Mononuclear cell (primary cell): Measurements from ENCODE around the gene PRPF18. TPM values are rescaled to one million over a fixed set of nuclear protein-coding genes. Genes with fewer than 3 reads are reported as not detected.

Source experiments
- H3K27me3 ChIP-seq: 2 replicates; pipeline ENCODE4 v1.6.0; 2011; ENCODE audit warnings: low read length, control low read depth; ENCODE audit not compliant: insufficient read depth
- H3K4me1 ChIP-seq: 2 replicates; pipeline ENCODE4 v1.5.1; 2011; ENCODE audit warnings: mild to moderate bottlenecking, low read length, control low read depth; ENCODE audit not compliant: insufficient read depth
- H3K4me3 ChIP-seq: 2 replicates; pipeline ENCODE4 v1.5.1; 2011; ENCODE audit warnings: mild to moderate bottlenecking, low read length, moderate library complexity
- H3K9me3 ChIP-seq: 2 replicates; pipeline ENCODE4 v1.5.1; 2011; ENCODE audit warnings: low read depth, mild to moderate bottlenecking, control low read depth, low read length
- total RNA-seq: library from RNA; depleted of rRNA; stranded (reverse); fragments of >200 nt; gene quantifications from one replicate; pipeline ENCODE4 v1.2.3, GENCODE V29; 2012

PRPF18 gene
- total RNA-seq, 1 donor = 42.7 TPM

- H3K4me3 ChIP-seq = peak overlapping the region; percentile 99
Measured at GRCh38 chr10:13587391-13587790, 626 bp downstream of the PRPF18 start.

GRCh38 chr10:13589316-13589715 is 2.6 kb downstream of the PRPF18 start:
- Histone ChIP-seq H3K27me3 (peaks cover 12% of the 10 kb centered on the region), H3K4me1 (peaks cover 13% of the 10 kb centered on the region), H3K4me3 (no peak overlapping the region), H3K9me3 (no peaks in the 10 kb centered on the region)

More at GRCh38 chr10:13587391-13587790, 626 bp downstream of the PRPF18 start:
- peaks cover 13% of the 10 kb centered on the region for H3K4me1 ChIP-seq
- peaks cover 28% of the 10 kb centered on the region for H3K27me3 ChIP-seq
- no peaks in the 10 kb centered on the region for H3K9me3 ChIP-seq

DNA sequence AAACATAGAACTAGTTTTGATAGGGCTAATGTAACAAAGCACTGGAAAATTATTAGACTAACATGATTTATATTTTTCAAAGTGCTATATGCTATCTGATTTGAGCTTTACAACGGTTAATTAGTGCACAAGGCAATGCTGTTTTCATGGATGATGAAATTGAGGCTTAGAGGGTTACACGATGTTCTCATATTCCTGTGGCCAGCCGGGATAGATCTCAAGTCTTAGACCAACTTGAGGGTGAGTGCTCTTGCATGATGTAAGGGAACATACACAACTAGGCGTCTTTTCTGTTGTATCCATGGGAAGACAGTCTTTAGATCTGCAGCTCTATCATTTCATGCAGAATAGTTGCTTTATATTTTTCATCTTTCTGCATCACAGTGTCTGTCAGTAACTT is 4.1 kb downstream of the PRPF18 start:
- no peaks in the 10 kb centered on the region for H3K9me3 ChIP-seq
- peaks cover 13% of the 10 kb centered on the region for H3K4me1 ChIP-seq
- no peak overlapping the region for H3K4me3 ChIP-seq
- H3K27me3 ChIP-seq = no peaks in the 10 kb centered on the region

DNA sequence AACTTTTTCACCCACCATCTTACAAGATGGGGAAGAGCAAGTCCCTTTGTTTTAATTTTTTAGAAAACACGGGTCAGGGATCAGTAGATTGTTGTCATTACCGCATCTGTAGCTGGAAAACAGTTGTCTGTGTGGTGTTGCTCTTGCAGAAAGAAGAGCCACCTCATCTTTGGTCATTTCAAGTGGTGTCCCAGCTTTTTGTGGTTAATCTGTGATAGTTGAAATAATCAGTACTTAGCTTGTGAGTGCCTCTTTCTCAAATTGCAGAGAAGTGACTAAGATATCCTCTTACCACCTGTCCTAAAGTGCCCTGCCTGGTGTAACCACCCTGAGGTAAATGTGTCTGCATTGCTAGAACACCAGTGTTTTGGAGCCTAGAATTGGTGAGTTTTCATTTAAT is 5.5 kb downstream of the PRPF18 start:
- Histone ChIP-seq H3K9me3 (no peaks in the 10 kb centered on the region), H3K4me1 (peaks cover 11% of the 10 kb centered on the region), H3K27me3 (no peaks in the 10 kb centered on the region), H3K4me3 (no peak overlapping the region)

DNA sequence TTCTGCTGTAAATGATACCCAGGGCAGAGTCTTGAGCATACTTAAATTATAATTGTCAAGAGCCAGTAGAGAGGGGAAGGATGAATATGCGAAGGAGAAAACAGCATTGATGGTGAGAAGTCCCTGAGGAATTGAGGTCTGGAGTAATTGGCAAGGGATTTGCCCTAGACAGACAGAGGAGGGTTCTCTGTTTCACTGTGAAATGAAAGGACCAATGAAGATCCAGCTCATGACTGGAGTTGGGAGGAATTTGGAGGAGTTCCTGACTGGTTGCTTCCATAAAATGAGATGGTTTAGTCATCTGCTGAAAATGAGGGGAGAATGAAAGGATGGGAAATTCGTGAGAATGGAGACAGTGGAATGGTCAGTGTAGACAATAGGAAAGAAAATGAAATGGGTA is 6.8 kb downstream of the PRPF18 start:
- H3K4me1 ChIP-seq = no peaks in the 10 kb centered on the region
- H3K9me3 ChIP-seq = no peaks in the 10 kb centered on the region
- H3K27me3 ChIP-seq = no peaks in the 10 kb centered on the region
- no peak overlapping the region for H3K4me3 ChIP-seq

- no peaks in the 10 kb centered on the region for H3K9me3 ChIP-seq
- H3K27me3 ChIP-seq = no peaks in the 10 kb centered on the region
- H3K4me1 ChIP-seq = no peaks in the 10 kb centered on the region
- no peak overlapping the region for H3K4me3 ChIP-seq
Measured at GRCh38 chr10:13594641-13595040, 7.9 kb downstream of the PRPF18 start.

DNA sequence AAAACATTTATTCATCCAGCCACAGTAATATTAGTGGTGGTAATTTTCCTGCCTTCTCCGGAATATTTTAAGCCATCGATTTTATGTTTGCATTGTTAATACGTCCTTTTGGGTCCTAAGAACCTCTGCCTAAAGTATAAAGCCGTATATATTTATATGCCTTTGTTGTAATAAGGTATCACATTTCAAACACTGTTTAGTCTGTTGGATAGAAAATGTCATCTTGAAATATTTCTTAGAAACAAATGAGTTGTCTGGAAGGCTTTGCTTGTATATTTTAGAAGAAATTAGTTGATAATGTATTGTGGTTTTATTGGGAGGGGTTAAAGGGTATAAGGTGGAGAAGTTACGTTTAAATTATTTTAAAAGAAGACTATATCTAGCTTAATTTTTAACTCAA is 11.1 kb downstream of the PRPF18 start:
- Histone ChIP-seq H3K4me3 (no peak overlapping the region), H3K27me3 (no peaks in the 10 kb centered on the region), H3K4me1 (no peaks in the 10 kb centered on the region), H3K9me3 (no peaks in the 10 kb centered on the region)

DNA sequence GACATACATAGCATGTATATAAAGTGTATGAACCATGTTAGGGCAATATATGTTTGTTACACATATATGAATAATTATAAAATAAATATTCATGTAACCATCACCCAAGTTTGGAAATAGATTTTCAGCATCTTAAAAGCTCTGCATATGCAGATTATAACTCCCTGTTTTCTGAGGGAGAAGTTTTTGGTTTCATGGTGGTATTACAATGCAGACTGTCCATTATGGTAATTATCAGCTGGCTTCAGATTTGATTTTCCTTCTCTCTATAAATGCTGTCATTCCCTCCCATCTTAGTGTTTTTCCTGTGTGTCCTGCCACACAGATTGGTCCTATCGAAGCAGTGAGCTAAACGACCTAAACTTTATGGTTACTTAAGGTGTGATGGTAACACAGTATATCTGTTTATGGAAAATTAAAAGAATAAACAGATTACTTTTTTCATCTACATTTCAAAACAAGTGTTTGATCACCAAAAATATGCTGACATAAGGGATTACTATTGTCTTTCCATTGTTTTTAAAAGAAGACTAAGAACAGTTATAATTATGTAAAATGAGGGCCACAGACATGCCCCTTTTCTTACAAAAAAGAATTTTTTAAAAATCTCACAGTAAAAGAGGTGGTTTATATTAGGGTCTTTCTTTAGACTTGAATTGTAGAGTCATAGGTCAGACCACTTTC is 17.7 kb downstream of the PRPF18 start:
- H3K27me3 ChIP-seq = no peaks in the 10 kb centered on the region
- no peaks in the 10 kb centered on the region for H3K4me1 ChIP-seq
- no peaks in the 10 kb centered on the region for H3K9me3 ChIP-seq
- H3K4me3 ChIP-seq = no peak overlapping the region

GRCh38 chr10:13608246-13608853 is 21.6 kb downstream of the PRPF18 start:
- no peaks in the 10 kb centered on the region for H3K4me1 ChIP-seq
- no peak overlapping the region for H3K4me3 ChIP-seq

DNA sequence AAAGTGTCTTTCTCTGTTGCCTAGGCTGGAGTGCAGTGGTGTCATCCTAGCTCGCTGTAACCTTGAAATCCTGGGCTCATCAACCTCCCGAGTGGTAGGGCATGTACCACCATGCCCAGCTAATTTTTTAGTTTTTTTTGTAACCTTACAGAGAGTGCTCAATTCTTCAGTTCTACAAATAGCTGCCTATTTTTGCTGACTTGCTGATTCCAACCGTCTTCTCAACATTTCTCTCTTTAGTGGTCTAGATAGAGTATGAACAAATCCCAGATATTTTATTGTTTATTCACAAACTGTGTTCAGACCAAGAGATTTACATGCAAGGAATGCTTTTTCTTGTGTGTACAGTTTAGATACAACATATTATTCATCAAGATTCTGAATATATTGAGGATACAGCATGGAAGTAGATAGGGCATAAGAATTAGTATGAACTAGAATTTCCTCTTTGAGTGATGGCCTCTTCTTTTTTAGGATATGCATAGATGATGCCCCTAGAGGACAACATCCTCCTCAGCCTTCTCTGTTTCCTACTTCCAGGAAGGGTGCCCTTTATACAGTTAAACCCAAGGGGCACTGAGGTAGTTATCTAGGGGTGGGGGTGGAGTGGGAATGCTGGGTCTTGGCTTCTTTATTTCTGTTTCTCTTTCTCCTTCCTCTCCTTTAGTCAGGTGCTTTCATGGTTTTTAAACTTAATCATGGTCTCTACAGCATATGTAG is 26.0 kb downstream of the PRPF18 start:
- Histone ChIP-seq H3K27me3 (no peaks in the 10 kb centered on the region), H3K9me3 (no peaks in the 10 kb centered on the region), H3K4me1 (no peaks in the 10 kb centered on the region), H3K4me3 (no peak overlapping the region)

More at GRCh38 chr10:13608246-13608853, 21.6 kb downstream of the PRPF18 start:
- Histone ChIP-seq H3K27me3 (no peaks in the 10 kb centered on the region), H3K9me3 (no peaks in the 10 kb centered on the region)

GRCh38 chr10:13613519-13613918 is 26.8 kb downstream of the PRPF18 start:
- Histone ChIP-seq H3K9me3 (no peaks in the 10 kb centered on the region), H3K4me1 (no peaks in the 10 kb centered on the region), H3K4me3 (no peak overlapping the region), H3K27me3 (no peaks in the 10 kb centered on the region)

DNA sequence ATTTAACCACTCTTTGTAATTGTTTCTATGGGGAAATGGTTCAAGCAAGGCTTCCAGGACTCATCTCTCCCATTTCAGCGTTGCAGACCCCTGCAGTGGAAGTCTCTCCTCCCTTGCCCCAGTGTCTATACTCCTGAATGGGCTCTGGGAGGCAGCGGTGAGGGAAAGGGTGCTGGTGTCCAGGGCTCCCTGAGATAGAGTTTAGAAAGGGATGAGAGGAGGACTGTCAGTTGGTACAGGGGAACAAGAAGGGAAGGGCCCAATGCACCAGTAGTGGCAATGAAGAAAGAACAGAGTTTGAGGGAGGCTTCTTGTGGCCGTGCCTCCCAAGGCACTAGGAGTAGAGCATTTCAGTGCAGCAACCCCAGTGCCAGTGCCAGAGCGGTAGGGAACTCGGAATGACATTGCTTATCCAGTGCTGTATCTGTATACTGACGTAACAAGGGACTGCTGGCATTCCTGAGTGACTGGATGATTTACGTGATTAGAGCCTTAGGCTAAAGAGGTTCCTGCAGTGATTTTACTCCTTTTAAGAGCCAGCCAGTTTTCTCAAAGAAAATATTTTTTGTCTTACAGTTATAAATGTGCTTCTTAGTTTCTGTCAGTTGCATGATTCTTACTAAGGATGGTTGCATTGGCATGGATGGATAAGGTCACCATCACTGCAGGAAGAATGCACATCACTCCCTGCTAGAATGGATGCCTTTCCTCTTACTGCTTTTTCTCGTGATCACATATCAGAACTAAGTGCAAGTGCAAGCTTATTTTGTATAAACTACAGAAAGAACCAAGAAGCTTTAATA is 28.0 kb downstream of the PRPF18 start:
- H3K4me3 ChIP-seq = no peak overlapping the region
- H3K9me3 ChIP-seq = no peaks in the 10 kb centered on the region
- H3K27me3 ChIP-seq = no peaks in the 10 kb centered on the region
- no peaks in the 10 kb centered on the region for H3K4me1 ChIP-seq

GRCh38 chr10:13615650-13616300 is 29.0 kb downstream of the PRPF18 start:
- H3K9me3 ChIP-seq = no peaks in the 10 kb centered on the region
- H3K4me3 ChIP-seq = no peak overlapping the region
- no peaks in the 10 kb centered on the region for H3K4me1 ChIP-seq
- H3K27me3 ChIP-seq = no peaks in the 10 kb centered on the region

DNA sequence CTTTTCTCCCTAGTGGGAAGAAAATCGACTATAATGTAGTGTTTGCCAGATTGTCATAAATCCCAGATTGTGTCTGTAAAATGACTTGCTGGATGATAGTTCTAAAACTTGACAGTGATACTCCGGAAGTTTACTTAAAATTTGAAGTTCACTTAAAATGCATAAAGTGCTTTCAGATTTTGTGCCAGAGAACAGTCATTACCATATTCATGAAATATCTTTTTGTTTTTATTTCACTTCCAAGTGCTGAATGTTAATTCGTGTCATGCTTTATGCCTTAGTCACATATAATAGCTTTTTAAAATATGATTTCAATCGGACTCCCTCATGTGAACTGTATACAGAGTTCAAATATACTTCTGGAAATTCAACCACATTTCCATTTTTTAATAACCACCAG is 30.4 kb downstream of the PRPF18 start:
- Histone ChIP-seq H3K4me3 (no peak overlapping the region), H3K9me3 (no peaks in the 10 kb centered on the region), H3K4me1 (no peaks in the 10 kb centered on the region), H3K27me3 (no peaks in the 10 kb centered on the region)
